Fibroblast of villous mesenchyme (primary cell): ENCODE results near the gene SIPA1L3. TPM values are rescaled to one million over a fixed set of nuclear protein-coding genes. Genes with fewer than 3 reads are reported as not detected.

Experiments
- DNase-seq: peaks from one replicate; pipeline ENCODE4 v3.0.0-alpha.2; 2010; ENCODE audit warnings: low read depth
- H3K4me3 ChIP-seq: 2 replicates; pipeline ENCODE4 v1.5.1; 2011; ENCODE audit warnings: low read depth, mild to moderate bottlenecking, low read length
- CTCF ChIP-seq: IDR thresholded peaks from 2 replicates; pipeline ENCODE4 v1.5.1; 2012; ENCODE audit warnings: low read depth, mild to moderate bottlenecking, low read length; ENCODE audit not compliant: insufficient read depth
- total RNA-seq: library from RNA; depleted of rRNA; stranded (reverse); fragments of >200 nt; gene quantifications from 2 replicates; pipeline ENCODE4 v1.2.3, GENCODE V29; 2012

The SIPA1L3 gene
- total RNA-seq, 1 donor = 19.0 TPM

- no peak overlapping the region for H3K4me3 ChIP-seq
- peak; percentile 62 for DNase-seq
- TF ChIP-seq CTCF = peak; percentile 49
Measured at GRCh38 chr19:38073841-38074685, 167.1 kb downstream of the SIPA1L3 start.

GRCh38 chr19:38076337-38076736 lies 169.3 kb downstream of the SIPA1L3 start:
- DNase-seq = no peak
- no peak for TF ChIP-seq CTCF
- no peak overlapping the region for H3K4me3 ChIP-seq

- DNase-seq = no peak
- no peak for TF ChIP-seq CTCF
- no peak overlapping the region for H3K4me3 ChIP-seq
Measured at GRCh38 chr19:38078302-38078930, 171.4 kb downstream of the SIPA1L3 start.

- TF ChIP-seq CTCF = no peak
- no peak overlapping the region for H3K4me3 ChIP-seq
- DNase-seq = peak; percentile 62
Measured at GRCh38 chr19:38079926-38080380, 172.9 kb downstream of the SIPA1L3 start.

- DNase-seq = no peak
- no peak for TF ChIP-seq CTCF
Measured at GRCh38 chr19:38081547-38082255, 174.7 kb downstream of the SIPA1L3 start.

GRCh38 chr19:38082256-38083118 lies 175.5 kb downstream of the SIPA1L3 start:
- H3K4me3 ChIP-seq = no peak overlapping the region
- no peak for DNase-seq
- no peak for TF ChIP-seq CTCF

More at GRCh38 chr19:38081547-38082255, 174.7 kb downstream of the SIPA1L3 start:
- no peak overlapping the region for H3K4me3 ChIP-seq
